ENCODE data around the gene CNDP2.

DNA sequence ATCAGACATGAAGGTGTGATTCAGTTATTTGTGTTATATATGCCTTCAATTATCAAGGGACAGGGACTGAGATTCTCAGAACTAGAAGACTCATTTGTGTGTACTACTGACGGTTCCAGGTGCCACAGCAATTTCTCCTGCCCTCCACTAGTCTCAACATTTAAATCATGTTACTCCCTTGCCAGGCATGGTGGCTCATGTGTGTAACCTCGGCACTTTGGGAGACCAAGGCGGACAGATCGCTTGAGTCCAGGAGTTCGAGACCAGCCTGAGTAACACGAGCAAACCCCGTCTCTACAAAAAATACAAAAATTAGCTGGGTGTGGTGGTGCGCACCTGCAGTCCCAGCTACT lies 1.1 kb downstream of the CNDP2 start:
- TF ChIP-seq, protein P1, sequence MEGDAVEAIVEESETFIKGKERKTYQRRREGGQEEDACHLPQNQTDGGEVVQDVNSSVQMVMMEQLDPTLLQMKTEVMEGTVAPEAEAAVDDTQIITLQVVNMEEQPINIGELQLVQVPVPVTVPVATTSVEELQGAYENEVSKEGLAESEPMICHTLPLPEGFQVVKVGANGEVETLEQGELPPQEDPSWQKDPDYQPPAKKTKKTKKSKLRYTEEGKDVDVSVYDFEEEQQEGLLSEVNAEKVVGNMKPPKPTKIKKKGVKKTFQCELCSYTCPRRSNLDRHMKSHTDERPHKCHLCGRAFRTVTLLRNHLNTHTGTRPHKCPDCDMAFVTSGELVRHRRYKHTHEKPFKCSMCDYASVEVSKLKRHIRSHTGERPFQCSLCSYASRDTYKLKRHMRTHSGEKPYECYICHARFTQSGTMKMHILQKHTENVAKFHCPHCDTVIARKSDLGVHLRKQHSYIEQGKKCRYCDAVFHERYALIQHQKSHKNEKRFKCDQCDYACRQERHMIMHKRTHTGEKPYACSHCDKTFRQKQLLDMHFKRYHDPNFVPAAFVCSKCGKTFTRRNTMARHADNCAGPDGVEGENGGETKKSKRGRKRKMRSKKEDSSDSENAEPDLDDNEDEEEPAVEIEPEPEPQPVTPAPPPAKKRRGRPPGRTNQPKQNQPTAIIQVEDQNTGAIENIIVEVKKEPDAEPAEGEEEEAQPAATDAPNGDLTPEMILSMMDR (IDR thresholded peaks at IDR 0.05; ENCODE audit: insufficient read depth, low read length, poor library complexity, severe bottlenecking): no peak
- TF ChIP-seq EZH2phosphoT487 (conservative IDR thresholded peaks at IDR 0.05; ENCODE audit: low read length): no peak

Data from SU-DHL-6 (cell line).